Astrocyte of the cerebellum (primary cell): ENCODE measurements around the gene ELOB.

ENCODE experiments used
- DNase-seq: peaks from one replicate; pipeline ENCODE4 v3.0.0-alpha.2; 2011; ENCODE audit warnings: low read depth
- H3K4me3 ChIP-seq: 2 replicates; pipeline ENCODE4 v1.5.1; 2011; ENCODE audit warnings: mild to moderate bottlenecking, low read depth, low read length, moderate library complexity
- CTCF ChIP-seq: IDR thresholded peaks from 2 replicates; pipeline ENCODE4 v1.5.1; 2012; ENCODE audit warnings: low read length, low read depth, moderate library complexity, mild to moderate bottlenecking; ENCODE audit errors: missing control alignments
- in situ Hi-C: cut with HindIII; loops from 2 replicates; pipeline ENCODE4 v1.10.0; 2017; ENCODE audit warnings: low sequenced_read_pairs

Gene ELOB

GRCh38 chr16:2749936-2750335, 27.1 kb downstream of the ELOB start:
- in situ Hi-C loops = no loop called here
- DNase-seq = no peak
- no peak overlapping the region for H3K4me3 ChIP-seq
- no peak for TF ChIP-seq CTCF

GRCh38 chr16:2749476-2749875, 27.6 kb downstream of the ELOB start:
- in situ Hi-C loops = no loop called here
- TF ChIP-seq CTCF = no peak
- H3K4me3 ChIP-seq = no peak overlapping the region
- DNase-seq = no peak

- in situ Hi-C loops = no loop called here
- no peak overlapping the region for H3K4me3 ChIP-seq
- TF ChIP-seq CTCF = no peak
- DNase-seq = no peak
Measured at GRCh38 chr16:2748757-2749455, 28.2 kb downstream of the ELOB start.

GRCh38 chr16:2745961-2746360, 31.1 kb downstream of the ELOB start:
- in situ Hi-C loops = no loop called here
- H3K4me3 ChIP-seq = no peak overlapping the region
- TF ChIP-seq CTCF = no peak
- no peak for DNase-seq

- no peak for DNase-seq
- in situ Hi-C loops = no loop called here
- TF ChIP-seq CTCF = no peak
- H3K4me3 ChIP-seq = no peak overlapping the region
Measured at GRCh38 chr16:2745116-2745890, 31.8 kb downstream of the ELOB start.

GRCh38 chr16:2744711-2745110, 32.4 kb downstream of the ELOB start:
- DNase-seq = no peak
- no peak for TF ChIP-seq CTCF
- H3K4me3 ChIP-seq = no peak overlapping the region
- in situ Hi-C loops = no loop called here
